ENCODE measurements around the gene HEG1.

The HEG1 gene

GRCh38 chr3:125055913-125056745 is at the start of gene HEG1:
Gene HEG1 (minus strand): TSS chr3:125055997. CDS start chr3:125055890, 107 bp downstream.
- H3K27ac ChIP-seq: peak within 1 kb of the TSS; percentile 14; the same call in 1 of the 2 replicates
- no peak for TF ChIP-seq ZFX (IDR thresholded peaks at IDR 0.05)
- 0 out of 2 replicates have a peak, but pooled peaks have one; percentile 30 for TF ChIP-seq CTCF (conservative IDR thresholded peaks at IDR 0.05)

DNA sequence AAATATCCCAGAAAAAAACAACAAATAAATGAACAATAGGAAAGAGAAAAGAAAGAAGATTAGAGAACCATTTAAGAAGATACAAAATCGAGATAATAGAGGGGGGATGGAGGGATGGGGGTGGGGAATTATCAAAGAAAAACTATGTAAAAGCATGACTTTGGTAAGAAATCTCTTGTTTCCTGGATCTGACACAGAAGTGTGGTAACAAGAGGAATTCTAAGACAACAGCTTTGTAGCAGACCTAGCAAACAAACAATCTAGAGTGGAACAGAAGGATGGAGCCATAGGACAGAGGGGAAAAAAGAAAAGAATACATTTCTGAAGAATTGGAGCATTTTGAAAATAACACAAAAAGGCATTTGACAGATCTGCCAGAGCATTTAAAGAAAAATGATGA is 49.3 kb upstream of the HEG1 start:
- H3K27ac ChIP-seq: no peak overlapping the region
- TF ChIP-seq CTCF (conservative IDR thresholded peaks at IDR 0.05) (no peak), ZFX (IDR thresholded peaks at IDR 0.05) (no peak)

DNA sequence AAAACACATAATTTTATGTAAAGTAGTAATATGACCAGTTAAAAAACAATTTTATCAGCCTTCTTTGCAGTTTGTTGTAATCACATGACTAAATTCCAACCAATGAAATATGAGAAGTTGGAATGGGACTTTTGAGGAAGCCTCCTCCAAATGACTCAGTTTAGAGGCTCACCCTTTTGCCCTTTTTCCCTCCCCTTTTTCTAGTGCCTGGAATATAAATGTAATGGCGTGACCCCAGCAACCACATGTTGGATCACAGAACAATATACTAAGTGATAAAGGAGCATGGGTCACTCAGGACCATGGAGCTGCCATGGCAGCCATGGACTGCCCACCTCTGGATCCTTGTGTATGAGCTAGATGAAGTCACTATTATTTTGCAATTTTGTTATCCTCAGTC is 48.8 kb upstream of the HEG1 start:
- TF ChIP-seq ZFX (IDR thresholded peaks at IDR 0.05) (no peak), CTCF (conservative IDR thresholded peaks at IDR 0.05) (no peak)

DNA sequence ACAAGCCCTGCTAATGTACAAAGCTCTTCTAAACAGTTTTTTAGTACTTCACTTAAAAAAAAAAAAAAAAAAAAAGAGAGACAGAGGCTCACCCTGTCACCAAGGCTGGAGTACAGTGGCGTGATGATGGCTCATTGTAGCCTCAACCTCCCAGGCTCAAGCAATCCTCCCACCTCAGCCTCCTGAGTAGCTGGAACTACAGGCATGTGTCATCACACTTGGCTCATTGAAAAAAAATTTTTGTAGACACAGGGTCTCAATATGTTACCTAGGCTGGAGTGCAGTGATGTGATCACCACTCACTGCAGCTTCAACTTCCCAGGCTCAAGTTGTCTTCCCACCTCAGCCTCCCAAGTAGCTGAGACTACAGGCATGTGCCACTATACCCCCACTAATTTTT is 47.6 kb upstream of the HEG1 start:
- no peak overlapping the region for H3K27ac ChIP-seq
- TF ChIP-seq CTCF (conservative IDR thresholded peaks at IDR 0.05) (no peak), ZFX (IDR thresholded peaks at IDR 0.05) (no peak)

More for the DNA sequence above, 48.8 kb upstream of the HEG1 start:
- no peak overlapping the region for H3K27ac ChIP-seq

GRCh38 chr3:125102470-125102869 is 46.7 kb upstream of the HEG1 start:
- TF ChIP-seq ZFX (IDR thresholded peaks at IDR 0.05) (no peak), CTCF (conservative IDR thresholded peaks at IDR 0.05) (no peak)
- no peak overlapping the region for H3K27ac ChIP-seq

- no peak for TF ChIP-seq ZFX (IDR thresholded peaks at IDR 0.05)
- TF ChIP-seq CTCF (conservative IDR thresholded peaks at IDR 0.05): no peak
- H3K27ac ChIP-seq: no peak overlapping the region
Measured at GRCh38 chr3:125098611-125099291, 43.0 kb upstream of the HEG1 start.

DNA sequence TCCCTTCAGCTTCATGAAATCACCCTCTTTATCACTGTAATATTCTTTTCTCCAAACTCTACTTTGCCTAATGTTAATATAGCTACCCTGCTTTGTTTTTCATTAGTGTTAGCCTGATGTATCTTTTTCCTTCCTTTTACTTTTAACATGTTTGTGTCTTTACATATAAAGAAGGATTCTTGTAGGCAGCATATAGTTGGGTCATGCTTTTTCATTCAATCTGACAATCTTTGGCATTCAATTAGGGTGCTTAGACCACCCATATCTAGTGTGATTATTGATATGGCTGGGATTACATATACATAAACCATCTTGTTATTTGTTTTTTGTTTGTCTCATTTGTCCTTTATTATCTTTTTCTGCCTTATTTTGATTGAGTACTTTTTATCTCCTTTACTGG is 34.9 kb upstream of the HEG1 start:
- no peak for TF ChIP-seq CTCF (conservative IDR thresholded peaks at IDR 0.05)
- no peak for TF ChIP-seq ZFX (IDR thresholded peaks at IDR 0.05)
- H3K27ac ChIP-seq: no peak overlapping the region

Data from C4-2B (cell line).